Right renal pelvis (tissue), 4 donors: ENCODE measurements around the gene POLN. TPM values are rescaled to one million over a fixed set of nuclear protein-coding genes. Genes with fewer than 3 reads are reported as not detected.
"Not testable (repeated sequence)": the region's sequence is repeated elsewhere in the genome, so short reads cannot be mapped to it uniquely, and the experiment has no call there.

ENCODE experiments used
- DNase-seq, 4 donors: peaks; one replicate each; pipeline ENCODE4 v3.0.0-alpha.2; 2013; ENCODE audit warnings: low read depth in 4 of 4, low spot score in 3 of 4, missing footprints in 1 of 4
- polyA plus RNA-seq, 4 donors: library from polyadenylated mRNA; unstranded; fragments of 120-200 nt; gene quantifications; one replicate each; pipeline ENCODE4 v1.2.1, GENCODE V29; 2013; ENCODE audit not compliant: insufficient read length in 4 of 4

Gene POLN
- polyA plus RNA-seq, 4 donors = 2.4 to 3.5 (median 3.0) TPM

- no peak for DNase-seq
Measured at GRCh38 chr4:2047031-2047660, 194.8 kb downstream of the POLN start.

GRCh38 chr4:2046031-2046961 is 195.6 kb downstream of the POLN start:
- no peak for DNase-seq

- no peak for DNase-seq
Measured at GRCh38 chr4:2045518-2045951, 196.4 kb downstream of the POLN start.

- no peak for DNase-seq
Measured at GRCh38 chr4:2044542-2045517, 197.1 kb downstream of the POLN start.

- no peak for DNase-seq
Measured at GRCh38 chr4:2044119-2044485, 197.8 kb downstream of the POLN start.

- DNase-seq = no peak
Measured at GRCh38 chr4:2043396-2044118, 198.4 kb downstream of the POLN start.

- DNase-seq = no peak
Measured at GRCh38 chr4:2042947-2043395, 198.9 kb downstream of the POLN start.

- no peak for DNase-seq
Measured at GRCh38 chr4:2042204-2042946, 199.5 kb downstream of the POLN start.

GRCh38 chr4:2041239-2042130 is 200.4 kb downstream of the POLN start:
- peak in 2 of 4 donors; percentile 51 to 66 for DNase-seq

GRCh38 chr4:2040391-2041238 is 201.3 kb downstream of the POLN start:
- DNase-seq = no peak

GRCh38 chr4:2036866-2037265 is 205.1 kb downstream of the POLN start:
- no peak for DNase-seq

- no peak for DNase-seq
Measured at GRCh38 chr4:2036327-2036726, 205.6 kb downstream of the POLN start.

- not testable (repeated sequence) for DNase-seq
Measured at GRCh38 chr4:2031161-2031560, 210.8 kb downstream of the POLN start.

- DNase-seq = not testable (repeated sequence)
Measured at GRCh38 chr4:2027120-2027519, 214.8 kb downstream of the POLN start.

GRCh38 chr4:2025817-2026216 is 216.1 kb downstream of the POLN start:
- DNase-seq = no peak

GRCh38 chr4:2024683-2025082 is 217.2 kb downstream of the POLN start:
- DNase-seq = no peak
